H9 (cell line): ENCODE data around the gene SUPT20H. TPM values are rescaled to one million over a fixed set of nuclear protein-coding genes. Genes with fewer than 3 reads are reported as not detected.

Source experiments
- DNase-seq: peaks from one replicate; pipeline ENCODE4 v3.0.0-alpha.2; 2017
- H2AFZ ChIP-seq: one replicate; pipeline ENCODE4 v1.6.1; 2013; ENCODE audit warnings: mild to moderate bottlenecking, low read length, control low read depth, moderate library complexity
- H2AK5ac ChIP-seq: 2 replicates; pipeline ENCODE4 v1.6.1; 2013; ENCODE audit warnings: low read length, control low read depth, mixed read lengths; ENCODE audit not compliant: insufficient read length
- H2BK120ac ChIP-seq: one replicate; pipeline ENCODE4 v1.6.1; 2013; ENCODE audit warnings: low read depth, mild to moderate bottlenecking, low read length, control low read depth, inconsistent platforms; ENCODE audit not compliant: poor library complexity, severe bottlenecking
- H2BK12ac ChIP-seq: 2 replicates; pipeline ENCODE4 v1.6.1; 2013; ENCODE audit warnings: low read length, control low read depth, mixed read lengths, low read depth; ENCODE audit not compliant: insufficient read length
- H2BK15ac ChIP-seq: 2 replicates; pipeline ENCODE4 v1.6.1; 2013; ENCODE audit warnings: low read depth, low read length, control low read depth
- H2BK20ac ChIP-seq: one replicate; pipeline ENCODE4 v1.6.1; 2013; ENCODE audit warnings: low read depth, mild to moderate bottlenecking, low read length, control low read depth, inconsistent platforms; ENCODE audit not compliant: poor library complexity, severe bottlenecking
- H2BK5ac ChIP-seq: 2 replicates; pipeline ENCODE4 v1.6.1; 2013; ENCODE audit warnings: low read length, control low read depth, mixed read lengths; ENCODE audit not compliant: insufficient read length
- H3K14ac ChIP-seq: 2 replicates; pipeline ENCODE4 v1.6.1; 2013; ENCODE audit warnings: low read length, control low read depth; ENCODE audit not compliant: insufficient read depth
- H3K18ac ChIP-seq: 2 replicates; pipeline ENCODE4 v1.6.1; 2013; ENCODE audit warnings: low read depth, mild to moderate bottlenecking, mixed read lengths, low read length, control low read depth; ENCODE audit not compliant: insufficient read length
- H3K23ac ChIP-seq: 2 replicates; pipeline ENCODE4 v1.6.1; 2013; ENCODE audit warnings: low read length, control low read depth, mixed read lengths, low read depth; ENCODE audit not compliant: insufficient read length
- H3K23me2 ChIP-seq: 2 replicates; pipeline ENCODE4 v1.6.1; 2013; ENCODE audit warnings: low read depth, mild to moderate bottlenecking, mixed read lengths, low read length, control low read depth; ENCODE audit not compliant: insufficient read length, poor library complexity, severe bottlenecking
- H3K27ac ChIP-seq: 2 replicates; pipeline ENCODE4 v1.5.1; 2013; ENCODE audit warnings: low read length, control low read depth, mixed read lengths, low read depth; ENCODE audit not compliant: insufficient read length
- H3K27me3 ChIP-seq: 2 replicates; pipeline ENCODE4 v1.6.1; 2013; ENCODE audit warnings: low read length, control low read depth, inconsistent platforms; ENCODE audit not compliant: insufficient read depth
- H3K4ac ChIP-seq: 2 replicates; pipeline ENCODE4 v1.6.1; 2013; ENCODE audit warnings: low read depth, mild to moderate bottlenecking, control low read depth, inconsistent platforms, low read length, moderate library complexity
- H3K4me1 ChIP-seq: 2 replicates; pipeline ENCODE4 v1.6.1; 2013; ENCODE audit warnings: low read length, control low read depth, inconsistent platforms; ENCODE audit not compliant: insufficient read depth
- H3K4me2 ChIP-seq: 2 replicates; pipeline ENCODE4 v1.6.1; 2013; ENCODE audit warnings: low read length, control low read depth, mixed read lengths; ENCODE audit not compliant: insufficient read length, insufficient read depth
- H3K56ac ChIP-seq: 2 replicates; pipeline ENCODE4 v1.6.1; 2013; ENCODE audit warnings: low read depth, mild to moderate bottlenecking, mixed read lengths, low read length, control low read depth; ENCODE audit not compliant: insufficient read length
- H3K79me1 ChIP-seq: 2 replicates; pipeline ENCODE4 v1.6.1; 2013; ENCODE audit warnings: low read depth, mild to moderate bottlenecking, moderate library complexity, low read length, control low read depth, inconsistent platforms; ENCODE audit not compliant: insufficient read depth, poor library complexity, severe bottlenecking
- H3K79me2 ChIP-seq: 2 replicates; pipeline ENCODE4 v1.6.1; 2013; ENCODE audit warnings: low read length, control low read depth, inconsistent platforms; ENCODE audit not compliant: insufficient read depth
- H3K9ac ChIP-seq: 2 replicates; pipeline ENCODE4 v1.6.1; 2013; ENCODE audit warnings: low read length, control low read depth, mixed read lengths; ENCODE audit not compliant: insufficient read length; ENCODE audit errors: extremely low read depth
- H3K9me3 ChIP-seq: one replicate; pipeline ENCODE4 v1.6.1; 2013; ENCODE audit warnings: low read depth, low read length, inconsistent platforms; ENCODE audit not compliant: control insufficient read depth
- H3T11ph ChIP-seq: one replicate; pipeline ENCODE4 v1.6.1; 2013; ENCODE audit warnings: mild to moderate bottlenecking, low read length, control low read depth, inconsistent platforms
- H4K20me1 ChIP-seq: one replicate; pipeline ENCODE4 v1.6.1; 2013; ENCODE audit not compliant: control insufficient read depth, insufficient read length, insufficient read depth
- H4K5ac ChIP-seq: 2 replicates; pipeline ENCODE4 v1.6.1; 2013; ENCODE audit warnings: low read depth, mild to moderate bottlenecking, mixed read lengths, low read length, control low read depth; ENCODE audit not compliant: insufficient read length
- H4K8ac ChIP-seq: replicated peaks from 2 replicates; pipeline ENCODE4 v1.6.1; 2013; ENCODE audit warnings: low read length, control low read depth, mixed read lengths, low read depth; ENCODE audit not compliant: insufficient read length
- H4K91ac ChIP-seq: 2 replicates; pipeline ENCODE4 v1.6.1; 2013; ENCODE audit warnings: low read depth, mild to moderate bottlenecking, moderate library complexity, mixed read lengths, low read length, control low read depth; ENCODE audit not compliant: insufficient read length
- H3K27ac Mint-ChIP-seq, 3 experiments: 2 replicates in 2 of 3; 3 replicates in 1 of 3; pipeline ENCODE4 v1.8.0; 2020 to 2021; ENCODE audit warnings: mixed read lengths in 3 of 3, mild to moderate bottlenecking in 1 of 3, moderate library complexity in 1 of 3
- H3K27me3 Mint-ChIP-seq: 2 replicates; pipeline ENCODE4 v1.8.0; 2021; ENCODE audit warnings: low read depth, mild to moderate bottlenecking, moderate library complexity, mixed read lengths
- H3K36me3 Mint-ChIP-seq, 3 experiments: 2 replicates in 2 of 3; 3 replicates in 1 of 3; pipeline ENCODE4 v1.8.0; 2020 to 2021; ENCODE audit warnings: low read depth in 3 of 3, mixed read lengths in 3 of 3; ENCODE audit not compliant: insufficient read depth in 1 of 3
- H3K4me1 Mint-ChIP-seq, 2 experiments: 2 replicates each; pipeline ENCODE4 v1.8.0; 2020; ENCODE audit warnings: mixed read lengths in 2 of 2
- H3K4me3 Mint-ChIP-seq, 2 experiments: 2 replicates in 1 of 2; 3 replicates in 1 of 2; pipeline ENCODE4 v1.8.0; 2020 to 2021; ENCODE audit warnings: mild to moderate bottlenecking in 2 of 2, mixed read lengths in 2 of 2, moderate library complexity in 1 of 2
- H3K9me3 Mint-ChIP-seq, 2 experiments: 2 replicates in 1 of 2; 3 replicates in 1 of 2; pipeline ENCODE4 v1.8.0; 2020; ENCODE audit warnings: mild to moderate bottlenecking in 2 of 2, mixed read lengths in 2 of 2, moderate library complexity in 1 of 2
- CTCF ChIP-seq: fragments of 200-600 bp; sonication (generic); conservative IDR thresholded peaks from 3 replicates; pipeline ENCODE4 v1.8.0; 2021; ENCODE audit warnings: antibody characterized with exemption, mild to moderate bottlenecking
- total RNA-seq: library from RNA; stranded (reverse); gene quantifications from 2 replicates; pipeline ENCODE4 v1.2.1, GENCODE V29; 2021

Gene SUPT20H
- total RNA-seq, 1 experiment from 2014 or later = 59.5 TPM

GRCh38 chr13:37040789-37041188 is 18.7 kb downstream of the SUPT20H start:
- Histone ChIP-seq H3K79me1 (no peaks in the 10 kb centered on the region), H3K4me1 (no peaks in the 10 kb centered on the region), H2AK5ac (no peak overlapping the region), H3K4ac (no peak overlapping the region), H3K27ac (no peak overlapping the region), H3K18ac (no peak overlapping the region), H3K9ac (no peak overlapping the region), H2AFZ (no peak overlapping the region), H3K9me3 (no peaks in the 10 kb centered on the region), H3K23ac (no peak overlapping the region), H2BK20ac (no peak overlapping the region), H3K14ac (no peak overlapping the region), H2BK120ac (no peak overlapping the region), H4K8ac (no peak overlapping the region), H3K27me3 (no peaks in the 10 kb centered on the region), H3K56ac (no peak overlapping the region), H4K91ac (no peak overlapping the region), H3K79me2 (no peaks in the 10 kb centered on the region), H2BK5ac (no peak overlapping the region), H3T11ph (no peak overlapping the region), H2BK15ac (no peak overlapping the region), H4K5ac (no peak overlapping the region), H2BK12ac (no peak overlapping the region), H3K4me2 (no peak overlapping the region), H4K20me1 (no peaks in the 10 kb centered on the region), H3K23me2 (no peaks in the 10 kb centered on the region)
- H3K36me3 Mint-ChIP-seq = peaks cover 33 to 82% (median 53%) of the 10 kb centered on the region in 3 experiments
- H3K9me3 Mint-ChIP-seq = no peaks in the 10 kb centered on the region
- no peak for TF ChIP-seq CTCF
- H3K27me3 Mint-ChIP-seq = no peaks in the 10 kb centered on the region
- H3K27ac Mint-ChIP-seq = no peak overlapping the region
- H3K4me1 Mint-ChIP-seq = no peaks in the 10 kb centered on the region
- H3K4me3 Mint-ChIP-seq = no peak overlapping the region
- DNase-seq = no peak
